GM18507 (cell line): Measurements from ENCODE around the gene GIMAP8.

ENCODE experiments used
- DNase-seq: peaks from one replicate; pipeline ENCODE4 v3.0.0; 2011; ENCODE audit warnings: low read depth; ENCODE audit not compliant: insufficient read length; ENCODE audit errors: extremely low spot score
- FAIRE-seq: peaks from 2 replicates; lab custom pipeline; 2011; peaks lifted over from hg19 to GRCh38; lab: Jason Lieb, UNC

GIMAP8 gene

DNA sequence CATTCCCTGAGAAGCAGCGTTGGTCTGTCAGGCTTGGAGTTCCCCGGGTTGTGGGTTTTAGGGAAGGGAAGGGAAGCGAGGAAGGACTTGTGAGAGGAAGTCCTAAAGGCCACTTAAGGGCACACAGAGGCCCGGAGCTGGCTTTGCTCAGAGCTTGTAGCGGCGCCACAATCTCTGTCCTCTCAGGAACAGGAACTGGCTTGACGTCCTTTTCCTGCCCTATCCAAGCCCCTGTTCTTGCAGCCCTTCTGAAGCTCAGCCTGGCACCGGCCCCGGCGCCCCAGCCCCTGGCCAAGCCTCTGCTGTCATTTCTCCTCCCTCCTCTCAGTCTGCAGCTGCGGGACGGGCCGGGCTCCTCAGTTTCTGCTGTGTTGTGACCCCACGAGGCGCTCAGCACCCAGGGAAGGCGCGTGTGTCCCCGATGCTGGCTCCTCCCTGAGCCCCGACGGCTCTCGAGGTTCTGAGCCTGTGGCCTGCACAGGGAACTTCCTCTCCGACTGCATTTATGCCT lies at the start of gene GIMAP8:
TSS of gene GIMAP8 (plus strand) at position 140 of the 511 bp plus-strand sequence. CDS start 16,069 bp downstream, outside the sequence.
- DNase-seq, result no peak
- FAIRE-seq, result peak; percentile 24

DNA sequence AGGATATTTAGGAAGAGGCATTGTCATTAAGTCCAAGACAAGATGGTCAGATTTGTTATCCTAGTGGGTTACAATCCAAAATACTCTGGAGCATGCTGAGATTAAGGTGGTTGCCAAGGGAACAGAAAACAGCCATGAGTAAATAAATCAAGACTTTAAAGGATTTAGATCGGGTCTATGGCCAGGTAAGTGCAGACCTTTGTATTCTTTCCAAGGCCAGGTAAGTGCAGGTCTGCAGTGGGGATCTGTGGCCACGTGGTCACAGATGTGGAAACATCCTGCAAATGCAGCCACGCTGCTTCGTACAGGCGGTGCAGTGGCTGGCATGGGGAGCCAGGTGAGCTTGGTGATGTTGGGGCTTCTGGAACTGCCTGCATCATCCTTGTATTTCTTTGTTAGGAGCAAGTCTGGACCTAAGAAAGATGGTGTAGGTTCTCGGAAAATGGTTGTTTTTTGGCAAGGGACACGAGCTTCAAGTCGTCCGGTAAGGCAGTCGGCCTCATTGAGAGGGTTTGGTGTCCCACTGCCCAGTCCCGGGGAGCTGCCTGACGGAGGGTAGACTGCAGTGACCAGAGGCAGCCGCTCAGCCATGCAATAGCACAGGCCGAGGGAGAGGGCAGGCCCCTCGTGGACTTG lies 49.5 kb upstream of the GIMAP8 start:
- no peak for DNase-seq
- no peak for FAIRE-seq

DNA sequence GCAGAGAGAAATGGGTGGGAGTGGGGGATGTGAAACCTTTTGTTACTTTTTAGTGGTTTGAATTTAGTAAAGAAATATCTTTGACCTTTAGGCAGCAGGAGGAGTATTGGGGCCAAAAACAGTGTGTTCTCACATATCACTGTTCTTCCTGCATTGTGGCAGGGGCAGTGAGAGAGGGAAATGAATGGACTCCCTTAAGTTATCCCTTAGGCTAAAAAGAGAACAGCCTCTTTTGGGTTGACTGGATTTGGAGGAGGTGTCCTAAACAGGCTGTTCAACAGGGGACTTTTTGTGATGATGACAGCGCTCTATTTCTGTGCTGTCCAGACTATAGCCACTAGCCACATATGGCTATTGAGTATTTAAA lies 49.0 kb upstream of the GIMAP8 start:
- DNase-seq, result no peak
- peak; percentile 65 for FAIRE-seq

DNA sequence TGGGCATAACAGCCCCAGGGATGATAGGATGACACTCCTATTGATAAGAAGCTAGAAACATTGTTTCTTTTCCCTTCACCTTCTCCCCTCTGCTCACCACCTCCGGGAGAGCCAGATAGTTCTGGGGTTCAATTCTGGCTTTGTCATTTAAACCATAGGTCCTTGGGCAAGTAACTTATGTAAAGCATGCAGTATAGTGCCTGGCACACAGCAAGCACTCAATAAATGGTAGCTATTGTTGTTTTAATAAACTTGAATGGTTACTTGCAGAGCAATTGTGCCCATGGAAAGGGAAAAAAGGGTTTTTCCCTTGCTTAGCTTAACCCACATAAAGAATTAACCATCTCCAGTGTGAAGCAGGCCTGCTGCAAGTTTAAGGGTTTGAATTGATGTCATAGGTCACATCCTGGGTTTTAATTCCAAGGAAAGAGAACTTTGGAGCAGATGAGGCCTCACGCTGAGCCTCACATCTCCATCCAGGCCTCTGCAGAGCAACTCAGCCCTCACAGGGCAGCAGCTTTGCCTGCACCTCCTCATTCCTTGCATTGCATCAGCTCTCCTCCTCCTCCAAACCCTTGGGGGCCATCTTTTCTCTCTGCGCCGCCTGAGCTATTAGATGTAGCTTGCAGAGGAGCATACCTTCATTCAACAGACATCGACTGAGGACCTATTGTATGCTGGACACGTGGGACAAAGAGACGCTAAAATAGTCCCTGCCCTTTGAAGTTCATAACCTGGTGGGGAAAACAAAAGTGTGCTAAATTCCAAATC lies 48.4 kb upstream of the GIMAP8 start:
- no peak for FAIRE-seq
- DNase-seq, result no peak

DNA sequence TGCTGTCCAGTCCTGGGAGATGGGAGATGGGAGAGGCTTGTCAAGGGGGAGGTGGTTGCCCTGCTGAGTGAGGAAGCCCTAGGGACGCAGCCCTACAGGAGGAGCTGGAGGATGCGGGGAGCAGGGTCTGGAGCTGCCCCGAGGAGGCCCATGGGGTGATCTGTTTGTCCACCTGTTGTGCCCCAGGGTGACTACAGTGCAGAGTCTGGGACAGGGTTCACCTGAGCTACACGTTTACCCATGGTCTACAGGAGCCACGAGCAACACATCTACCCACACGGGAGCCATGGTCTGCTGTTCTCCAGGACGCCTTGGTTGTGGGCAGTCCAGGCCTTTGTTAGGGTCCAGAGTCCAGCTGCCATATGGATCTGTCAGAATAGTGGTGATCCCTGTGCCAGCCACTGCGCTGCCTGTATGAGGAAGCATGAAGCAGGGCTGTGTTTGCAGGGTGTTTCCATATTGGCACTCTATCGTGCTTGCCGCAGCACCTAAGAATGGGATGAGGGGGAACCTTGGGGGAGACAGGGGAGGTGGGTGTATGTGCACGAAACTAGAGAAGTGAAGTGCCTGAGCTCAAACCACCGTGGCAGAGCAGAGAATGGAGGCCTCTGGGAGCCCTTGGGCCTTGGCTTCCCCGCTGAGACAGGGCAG lies 47.6 kb upstream of the GIMAP8 start:
- no peak for FAIRE-seq
- DNase-seq, result no peak

DNA sequence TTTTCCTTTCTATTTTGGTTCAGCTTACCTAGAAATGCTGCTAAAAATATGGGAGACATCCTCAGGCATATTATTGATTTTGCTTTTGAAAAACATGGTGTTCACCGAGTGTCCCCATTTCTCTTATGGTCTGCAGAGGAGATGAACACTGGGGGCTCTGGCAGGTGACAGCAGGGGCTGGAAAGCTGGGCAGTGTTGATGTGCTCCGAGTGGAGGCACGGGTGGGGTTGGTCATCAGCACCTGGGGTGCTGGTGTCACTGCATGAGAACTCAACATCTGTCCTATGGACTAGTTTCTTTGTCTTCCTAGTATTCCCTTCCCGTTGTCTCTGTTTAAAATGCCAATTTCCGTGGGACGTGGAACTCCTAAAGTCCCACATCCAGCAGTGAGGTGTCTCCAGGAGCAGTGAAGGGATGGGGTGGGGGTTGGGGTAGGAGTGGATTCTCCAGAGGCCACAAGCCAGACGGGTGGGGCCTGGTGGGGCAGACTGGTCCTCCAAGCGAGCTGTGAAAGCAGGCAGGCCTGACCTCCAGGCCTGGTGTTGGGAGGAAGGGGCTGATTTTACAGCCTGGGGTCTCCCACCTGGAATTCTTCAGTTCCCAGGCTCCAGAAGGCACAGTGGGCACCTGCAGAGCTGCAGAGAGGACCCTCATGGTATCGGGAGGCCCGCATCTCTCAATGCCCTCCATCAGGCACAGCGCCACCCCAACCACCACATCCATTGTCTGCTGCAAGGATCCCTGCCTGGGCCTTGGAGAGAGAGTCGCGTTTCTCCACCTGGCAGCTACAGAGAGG lies 46.9 kb upstream of the GIMAP8 start:
- DNase-seq, result no peak
- FAIRE-seq, result no peak

DNA sequence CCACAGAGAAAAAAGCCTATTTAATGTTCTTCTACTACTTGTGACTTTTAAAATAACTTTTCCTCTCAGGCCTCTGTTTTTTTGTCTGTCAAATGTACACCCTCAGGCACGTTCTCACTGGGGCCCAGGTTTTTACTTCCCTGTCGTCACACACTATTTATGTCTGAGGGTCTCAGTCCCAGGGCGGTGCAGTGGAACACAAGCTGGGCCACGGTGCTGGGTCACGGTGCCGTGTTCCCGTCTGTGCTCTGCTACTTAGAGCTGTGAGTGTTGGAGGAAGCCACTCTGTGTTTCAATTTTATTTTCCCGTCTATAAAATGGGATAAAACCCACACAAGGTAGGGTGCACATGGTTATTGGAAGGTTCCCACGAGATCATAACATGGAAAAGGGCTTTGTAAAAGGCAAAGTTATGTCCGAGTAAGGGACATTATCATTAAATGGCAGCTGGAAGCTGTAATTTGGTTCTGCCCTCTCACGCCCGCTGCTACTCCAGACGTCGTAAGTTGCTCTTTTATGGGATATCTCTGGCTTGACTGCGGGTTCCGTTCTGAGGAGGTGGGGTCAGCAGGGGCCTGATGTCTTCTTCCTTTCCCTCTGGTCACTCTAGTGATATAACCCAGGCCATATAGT lies 46.1 kb upstream of the GIMAP8 start:
- DNase-seq (no peak), FAIRE-seq (peak; percentile 60)

DNA sequence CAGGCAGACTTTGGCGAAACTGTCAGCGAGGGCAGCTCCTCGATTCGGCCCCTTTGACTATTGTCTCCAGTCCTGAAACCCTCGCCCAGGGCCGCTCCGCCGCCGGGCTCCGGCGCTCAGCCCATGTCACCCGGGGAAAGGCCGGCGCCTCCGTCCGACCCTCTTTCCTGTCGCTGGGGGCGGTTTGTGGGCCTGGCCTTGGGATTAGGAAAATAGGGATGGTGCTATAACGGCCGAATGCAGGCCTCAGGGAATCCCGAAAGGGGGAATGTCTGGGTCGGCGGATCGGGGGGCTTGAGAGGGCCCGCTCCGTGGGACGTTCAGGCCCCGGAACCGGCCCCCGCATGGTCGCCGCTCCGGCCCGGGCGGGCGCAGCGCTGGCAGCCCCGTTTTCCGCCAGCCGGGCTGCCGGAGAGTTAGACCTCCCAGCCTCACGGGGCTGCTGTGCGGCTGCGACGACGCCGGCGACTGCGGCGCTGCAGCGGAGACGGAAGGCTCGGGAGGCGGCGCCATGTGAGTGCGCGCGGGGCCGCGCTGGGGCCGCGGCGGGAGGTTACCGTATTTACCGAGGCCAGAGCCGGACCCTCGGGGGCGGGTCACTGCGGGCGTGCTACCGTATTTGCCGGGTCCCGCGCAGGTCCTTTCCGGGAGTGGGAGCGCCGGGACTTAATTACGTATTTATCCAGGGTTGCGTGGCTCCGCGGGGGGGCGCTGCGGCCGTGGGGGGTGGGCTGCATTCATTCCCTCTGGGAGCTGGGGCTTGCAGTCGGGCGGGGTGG lies 45.4 kb upstream of the GIMAP8 start:
- peak; percentile 84 for FAIRE-seq
- peak; percentile 73 for DNase-seq

DNA sequence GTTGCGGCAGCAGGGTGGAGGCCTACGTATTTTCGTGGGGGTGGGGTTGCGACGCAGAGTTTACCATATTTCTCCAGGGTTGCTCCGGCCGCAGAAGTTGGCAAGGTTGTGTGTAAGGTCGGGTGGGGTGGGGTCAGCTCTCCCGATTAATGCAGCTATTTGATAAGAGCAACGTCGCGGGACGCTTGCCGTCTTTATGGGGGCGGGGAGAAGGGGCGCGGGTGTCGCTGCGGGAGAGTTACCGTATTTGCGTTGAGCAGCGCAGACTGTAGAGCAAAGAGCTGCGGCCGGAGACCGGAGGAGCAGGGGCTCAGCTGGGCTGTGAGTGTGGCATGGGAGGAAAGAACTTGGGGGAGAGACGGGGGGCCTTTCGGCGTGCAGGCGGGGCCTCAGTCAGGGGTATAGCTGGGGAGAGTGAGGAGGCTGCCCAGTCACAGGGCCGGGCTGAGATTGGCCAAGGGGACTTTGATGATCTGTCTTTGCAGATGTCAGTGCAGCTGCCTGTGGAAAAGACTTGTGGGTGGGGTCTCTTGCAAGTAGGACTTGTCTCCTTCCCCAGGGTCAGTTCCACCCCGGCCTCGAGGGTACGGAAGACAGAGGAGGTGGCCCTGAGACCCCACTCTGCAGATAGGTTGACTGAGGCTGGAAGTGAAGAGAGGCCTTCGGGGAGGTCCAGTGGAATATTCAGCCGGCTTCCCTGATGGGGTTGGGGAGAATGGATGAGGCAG lies 44.7 kb upstream of the GIMAP8 start:
- FAIRE-seq, result no peak
- no peak for DNase-seq

DNA sequence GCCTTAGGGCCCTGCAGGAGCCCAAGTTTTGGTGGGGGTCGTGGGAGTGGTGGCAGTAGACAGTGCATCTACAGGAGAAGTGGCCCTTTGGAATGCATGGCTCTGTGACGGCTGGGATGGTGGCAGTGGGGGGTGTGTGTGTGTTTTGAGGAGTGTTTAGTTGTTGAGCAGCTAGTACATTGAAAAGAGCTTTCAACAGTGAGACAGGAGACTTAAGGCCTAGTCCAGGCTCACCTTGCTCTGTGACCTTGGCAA lies 44.2 kb upstream of the GIMAP8 start:
- DNase-seq (no peak), FAIRE-seq (no peak)

DNA sequence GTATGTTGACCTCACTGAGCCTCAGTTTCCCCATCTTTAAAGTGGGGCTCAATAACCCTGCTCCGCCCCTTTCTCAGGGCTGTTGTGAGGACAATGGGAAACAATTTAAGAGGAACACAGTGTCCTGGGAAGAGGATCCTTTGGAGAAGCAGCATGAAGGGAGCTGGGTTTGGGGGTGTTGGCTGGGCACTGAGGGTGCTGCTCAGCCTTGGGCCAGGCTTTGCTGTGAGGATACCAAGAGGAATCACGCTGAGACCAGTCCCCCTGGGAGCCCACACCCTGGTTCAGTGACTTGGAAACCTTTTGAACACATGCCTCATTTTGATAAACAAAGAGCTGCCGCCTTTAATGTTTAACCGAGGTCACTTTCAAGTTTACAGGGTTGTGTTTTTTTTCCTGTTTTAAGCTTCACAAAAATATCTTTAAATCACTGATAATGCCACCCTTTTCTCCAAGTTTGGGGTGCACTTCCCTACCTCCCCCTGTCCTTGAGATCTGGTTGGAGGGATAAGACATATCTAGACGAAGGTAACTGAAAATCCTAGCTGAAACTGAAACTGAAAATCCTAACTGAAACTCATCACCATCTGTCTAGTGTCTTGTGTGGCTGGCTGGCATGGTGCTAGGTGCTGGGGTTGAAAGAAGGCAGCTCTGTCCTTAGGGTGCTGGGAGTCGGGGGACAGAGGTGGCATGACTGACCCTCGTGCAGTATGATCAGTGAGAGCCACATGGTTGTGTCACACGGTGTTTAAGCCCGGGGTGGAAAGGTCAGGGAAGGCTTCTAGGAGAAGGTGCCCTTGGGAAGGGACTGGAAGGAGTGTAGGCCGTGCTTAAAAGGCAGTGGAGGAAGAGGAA lies 43.6 kb upstream of the GIMAP8 start:
- DNase-seq (no peak), FAIRE-seq (peak; percentile 95)

DNA sequence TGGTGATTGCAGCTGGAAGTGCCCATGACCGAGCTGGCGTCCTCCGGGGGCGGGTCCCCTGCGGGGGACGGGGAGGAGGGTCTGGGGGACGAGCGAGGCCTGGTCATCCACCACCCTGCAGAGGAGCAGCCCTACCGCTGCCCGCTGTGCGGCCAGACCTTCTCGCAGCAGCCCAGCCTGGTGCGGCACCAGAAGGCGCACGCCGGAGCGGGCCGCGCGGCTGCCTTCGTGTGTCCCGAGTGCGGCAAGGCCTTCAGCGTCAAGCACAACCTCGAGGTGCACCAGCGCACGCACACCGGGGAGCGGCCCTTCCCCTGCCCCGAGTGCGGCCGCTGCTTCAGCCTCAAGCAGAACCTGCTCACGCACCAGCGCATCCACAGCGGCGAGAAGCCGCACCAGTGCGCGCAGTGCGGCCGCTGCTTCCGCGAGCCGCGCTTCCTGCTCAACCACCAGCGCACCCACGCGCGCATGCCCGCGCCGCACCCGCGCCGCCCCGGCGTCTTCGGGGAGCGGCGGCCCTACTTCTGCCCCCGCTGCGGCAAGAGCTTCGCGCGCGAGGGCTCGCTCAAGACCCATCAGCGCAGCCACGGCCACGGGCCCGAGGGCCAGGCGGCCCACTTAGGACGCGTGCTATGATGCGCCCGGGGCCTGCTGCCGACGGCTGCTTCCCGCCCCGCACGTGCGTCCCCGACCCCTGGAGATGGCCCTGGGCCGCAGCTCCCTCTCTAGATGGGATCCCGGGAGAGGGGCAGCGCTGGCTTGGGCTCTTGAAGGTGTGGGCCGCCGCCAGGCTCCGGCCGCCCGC lies 42.6 kb upstream of the GIMAP8 start:
- FAIRE-seq, result no peak
- no peak for DNase-seq

DNA sequence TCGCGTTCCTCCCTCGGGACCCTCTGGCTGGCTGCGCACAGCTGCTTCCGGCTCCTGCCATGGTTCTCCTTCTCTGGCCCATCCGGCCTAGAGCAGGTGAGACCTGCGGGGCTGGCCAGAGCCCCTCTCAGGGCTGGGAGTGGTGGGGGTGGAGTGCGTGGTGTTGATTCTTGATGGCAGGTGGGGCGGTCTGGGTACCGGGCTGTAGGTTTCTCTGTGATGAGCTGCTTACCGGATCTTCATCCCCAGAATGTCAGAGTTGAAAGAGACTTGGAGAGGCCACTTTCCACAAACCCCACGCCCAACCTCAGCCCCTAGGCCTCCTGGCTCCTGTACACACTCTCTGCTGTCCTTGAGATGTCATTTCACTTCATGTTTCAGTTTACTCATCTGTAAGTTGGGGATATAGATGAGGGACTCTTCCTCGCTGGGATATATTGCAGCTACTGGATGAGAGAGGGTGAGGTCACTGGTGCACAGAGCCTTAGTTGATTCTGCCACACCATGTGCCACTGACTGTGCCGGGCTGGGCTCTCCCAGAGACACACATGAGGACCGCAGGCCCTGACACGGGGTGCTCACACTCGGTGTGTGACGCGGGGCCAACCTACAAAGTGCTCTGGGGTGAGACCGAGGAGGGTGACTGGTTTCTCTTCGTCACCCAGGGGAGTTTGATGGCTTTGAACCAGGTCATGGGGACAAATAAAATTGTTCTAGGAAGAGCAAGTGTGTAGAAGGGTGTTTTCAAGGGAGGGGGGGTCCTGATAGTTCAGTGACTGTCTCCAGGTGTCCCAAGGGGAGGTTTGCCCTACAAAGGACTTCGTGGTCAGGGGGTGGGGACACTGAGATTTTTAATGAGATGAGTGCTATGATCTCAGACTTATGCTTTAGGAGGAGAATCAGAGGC lies 41.8 kb upstream of the GIMAP8 start:
- DNase-seq, result no peak
- FAIRE-seq, result peak; percentile 75

DNA sequence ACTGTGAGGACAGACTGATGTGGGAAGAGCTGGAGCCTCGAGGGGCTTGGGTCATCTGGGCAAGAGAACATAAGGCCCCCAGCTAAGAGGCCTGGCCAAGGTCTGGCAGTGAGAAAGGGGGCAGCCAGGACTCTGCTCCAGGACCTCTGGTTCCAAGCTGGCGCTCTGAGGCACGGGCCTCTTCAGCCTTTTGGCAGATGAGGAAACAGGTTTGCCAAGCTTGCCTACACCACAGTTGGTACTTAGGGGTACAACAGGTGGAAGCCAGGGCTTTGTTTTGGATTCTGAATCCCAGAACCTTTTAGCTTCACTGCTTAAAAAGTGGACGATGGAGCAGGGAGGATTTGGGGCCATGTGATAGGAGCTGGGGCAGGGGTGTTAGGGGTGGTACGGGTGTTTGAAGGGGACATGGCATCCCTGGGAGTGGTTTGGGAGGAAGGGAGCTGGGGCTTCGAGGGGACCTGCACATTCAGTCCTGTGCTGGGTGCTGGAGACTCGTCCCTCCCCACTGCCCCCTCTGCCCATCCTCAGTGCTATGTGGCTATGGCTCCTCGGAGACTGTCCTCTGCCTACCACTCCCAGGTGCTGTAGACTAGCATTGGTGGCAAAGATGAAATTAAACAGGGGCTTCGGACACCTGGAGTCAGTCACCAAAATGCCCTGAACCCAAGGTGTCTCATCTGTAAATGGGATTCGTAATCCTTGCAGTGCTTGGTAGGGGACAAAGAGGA lies 41.0 kb upstream of the GIMAP8 start:
- DNase-seq, result no peak
- FAIRE-seq, result no peak

DNA sequence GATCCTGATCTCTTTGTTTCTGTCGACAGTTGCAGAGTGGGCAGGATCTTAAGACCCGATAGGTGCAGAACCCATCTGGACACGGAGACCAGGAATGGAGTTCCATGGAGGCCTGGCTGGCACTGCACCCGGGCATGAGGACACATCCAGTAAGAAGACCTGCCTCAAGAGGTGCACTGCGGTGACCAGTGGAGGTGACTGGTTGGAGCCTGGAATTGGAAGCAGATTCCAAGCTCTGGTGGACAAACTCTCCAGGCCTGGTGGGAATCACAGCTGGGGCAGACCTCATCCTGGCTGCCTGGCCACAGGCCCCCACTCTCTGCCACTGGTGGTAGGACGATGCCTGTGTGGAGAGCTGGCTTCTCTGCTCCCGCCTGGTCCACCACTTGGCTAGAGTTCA lies 40.3 kb upstream of the GIMAP8 start:
- FAIRE-seq, result no peak
- DNase-seq, result no peak
